UCSD-AML1 (cell line): ENCODE measurements around the gene IMMP2L.
"Not testable (repeated sequence)": the region's sequence is repeated elsewhere in the genome, so short reads cannot be mapped to it uniquely, and the experiment has no call there.

Source experiments
- DNase-seq: peaks from one replicate; lab custom pipeline; 2025; ENCODE audit not compliant: unreplicated experiment; lab: John Stamatoyannopoulos, UW

IMMP2L gene

DNA sequence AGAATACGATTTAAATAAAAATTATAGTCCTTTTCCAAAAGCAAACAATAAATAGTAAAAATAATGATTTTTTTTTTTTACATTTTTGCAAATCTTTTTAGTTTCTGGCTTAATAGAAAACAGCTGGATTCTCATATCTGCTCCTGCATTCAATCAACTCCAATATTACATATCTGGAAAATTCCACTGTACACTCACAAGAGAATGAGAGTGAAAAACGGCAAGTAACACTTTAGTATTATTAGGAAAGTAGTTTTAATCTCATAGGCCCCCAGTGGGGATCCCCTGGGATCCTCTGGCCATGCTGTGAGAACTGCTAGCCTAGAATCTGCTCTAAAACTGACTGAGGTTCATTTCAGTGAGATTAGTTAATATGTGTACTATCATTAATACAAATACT is 599.9 kb downstream of the IMMP2L start:
- DNase-seq, result no peak

DNA sequence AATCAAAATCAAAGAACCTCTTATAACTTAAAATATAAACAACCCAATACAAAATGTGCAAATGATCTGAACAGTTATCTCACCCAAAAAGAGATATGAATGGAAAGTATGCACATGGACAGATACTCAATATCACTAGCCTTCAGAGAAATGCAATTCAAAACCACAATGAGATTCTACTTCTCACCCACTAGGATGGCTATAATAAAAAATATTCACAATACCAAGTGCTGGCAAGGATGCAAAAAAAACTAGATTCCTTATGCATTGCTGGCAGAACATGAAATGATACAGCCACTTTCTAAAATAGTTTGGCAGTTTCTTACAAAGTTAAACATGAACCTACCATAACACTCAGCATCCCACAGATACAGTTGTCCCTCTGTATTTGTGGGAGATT is 601.5 kb downstream of the IMMP2L start:
- no peak for DNase-seq

DNA sequence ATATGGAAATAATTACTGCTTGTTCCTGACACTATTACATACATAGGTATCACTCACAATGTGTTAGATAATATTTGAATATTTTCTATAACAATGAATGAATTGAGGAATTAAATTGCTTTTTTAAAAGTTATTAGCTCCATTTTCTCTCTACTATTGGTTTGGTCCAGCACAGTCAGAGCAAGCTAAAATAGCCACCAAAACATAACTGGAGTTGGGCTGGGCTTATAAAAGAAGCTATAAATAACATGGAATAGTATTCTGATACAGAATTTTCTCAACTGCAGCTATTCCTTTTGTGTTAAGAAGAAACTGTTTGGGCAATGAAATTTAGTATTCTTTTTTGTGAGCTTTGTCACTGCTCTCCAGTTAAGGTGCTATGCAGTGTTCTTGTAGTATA is 614.0 kb downstream of the IMMP2L start:
- DNase-seq, result no peak

DNA sequence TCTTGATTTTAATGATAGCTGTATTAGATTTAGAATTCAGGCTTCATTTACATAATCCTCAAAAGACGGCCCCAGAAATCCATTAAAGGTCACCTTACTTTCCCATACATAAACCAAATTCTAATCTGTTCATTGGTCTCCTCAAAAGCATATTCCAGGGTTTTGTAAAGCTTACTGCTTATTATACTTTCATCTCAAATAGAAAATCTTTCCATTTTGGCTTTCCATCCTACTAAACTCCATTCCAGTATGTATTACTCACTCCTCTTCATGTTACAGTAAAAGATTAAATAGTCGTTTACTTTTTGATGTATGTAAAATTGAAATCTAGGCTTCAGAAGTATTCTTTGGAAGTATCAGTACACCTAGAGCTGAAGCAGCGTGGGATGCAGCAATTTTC is 614.9 kb downstream of the IMMP2L start:
- DNase-seq, result no peak

DNA sequence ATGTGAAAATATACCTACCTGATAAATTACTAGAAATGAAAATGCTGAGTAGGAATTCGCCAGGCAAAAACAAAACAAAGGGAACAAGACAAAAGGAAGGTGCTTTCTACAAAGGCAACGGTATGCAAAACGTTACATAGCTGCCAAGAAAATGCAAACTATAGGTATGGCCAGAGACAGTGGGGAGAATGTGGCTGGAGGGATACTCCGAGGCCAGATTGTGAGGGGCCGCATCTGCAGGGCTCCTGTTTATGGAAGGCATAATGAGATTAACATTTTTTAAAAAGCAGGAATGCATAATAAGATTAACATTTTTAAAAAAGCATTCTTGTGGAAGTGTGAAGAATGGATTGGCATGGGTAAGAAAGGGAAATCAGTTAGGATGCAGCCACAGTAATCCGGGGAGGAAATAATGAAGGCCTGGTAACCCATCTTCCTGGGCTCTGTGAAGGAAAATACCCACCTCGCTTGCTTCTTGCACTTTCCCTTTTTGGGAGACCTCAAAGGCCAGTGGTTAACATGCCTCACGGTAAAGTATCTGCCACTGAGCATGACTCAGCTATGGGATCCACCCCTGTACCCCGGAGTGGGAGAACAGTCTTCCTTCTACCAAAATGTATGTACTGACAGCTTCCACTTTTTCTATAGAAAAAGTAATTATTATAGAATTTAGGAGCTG is 617.2 kb downstream of the IMMP2L start:
- DNase-seq, result no peak

DNA sequence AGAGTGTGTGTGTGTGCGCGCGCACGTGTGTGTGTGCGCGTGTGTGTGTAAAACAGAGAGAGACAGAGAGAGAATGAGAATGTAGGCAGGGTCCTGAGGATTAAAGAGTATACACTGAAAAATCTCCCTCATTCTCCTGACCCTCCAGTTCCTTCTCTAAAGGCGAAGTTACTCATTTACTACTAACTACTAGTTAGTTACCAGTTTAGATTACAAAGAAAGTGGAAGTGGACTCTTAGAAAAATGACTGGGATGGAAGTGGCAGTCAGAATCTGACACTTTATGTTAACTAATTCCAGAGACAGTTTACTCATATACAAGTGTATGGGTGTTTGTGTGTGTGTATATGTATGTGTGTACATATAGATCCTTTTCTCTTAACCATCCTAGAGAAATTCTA is 617.8 kb downstream of the IMMP2L start:
- DNase-seq, result no peak

DNA sequence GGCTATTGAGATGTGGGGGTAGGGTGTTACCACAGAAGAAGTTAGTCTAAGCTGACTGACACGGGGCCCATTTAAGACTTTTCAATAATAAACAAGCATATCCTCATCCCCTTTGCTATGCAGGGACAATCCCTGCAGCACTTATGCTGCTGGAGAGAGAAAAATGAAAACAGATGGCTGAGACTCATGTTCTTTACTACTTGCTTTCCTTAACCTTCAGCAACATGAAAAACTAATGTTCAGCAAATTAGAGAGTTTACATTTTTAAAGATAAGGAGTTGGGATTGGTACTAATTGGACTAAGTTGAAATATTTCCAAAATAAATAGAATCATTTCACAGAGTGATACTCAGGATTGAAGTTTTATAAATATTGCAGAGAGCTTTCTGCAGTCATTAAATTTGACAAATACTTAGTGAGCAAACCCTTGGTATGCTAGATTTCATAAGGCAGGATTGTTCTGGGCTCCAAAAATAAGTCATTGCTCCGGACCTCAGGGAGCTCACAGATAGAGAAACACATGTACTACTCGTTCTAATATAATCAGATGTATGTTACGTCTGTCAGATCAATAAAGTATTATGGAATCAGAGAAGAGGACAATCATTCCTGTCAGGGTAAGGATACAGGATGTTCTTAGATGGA is 618.5 kb downstream of the IMMP2L start:
- DNase-seq, result no peak

DNA sequence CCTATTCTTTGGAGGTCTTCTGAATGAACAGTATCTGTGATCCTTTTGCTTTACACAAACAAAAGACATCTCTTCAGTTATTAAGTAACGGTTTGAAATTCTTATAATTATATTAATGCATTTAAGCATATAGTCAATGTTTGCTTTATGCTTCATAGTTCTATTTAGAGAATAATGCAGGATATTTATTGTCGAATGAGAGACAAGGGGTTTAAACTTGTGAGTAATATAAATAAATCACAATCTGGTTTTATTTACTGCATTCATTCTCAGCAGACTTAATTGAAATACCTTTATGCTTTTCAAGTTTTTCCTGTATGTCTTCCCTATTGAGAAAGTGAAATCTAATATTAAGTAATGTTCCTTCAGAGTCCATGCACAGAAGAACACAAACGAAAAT is 620.9 kb downstream of the IMMP2L start:
- DNase-seq, result no peak

DNA sequence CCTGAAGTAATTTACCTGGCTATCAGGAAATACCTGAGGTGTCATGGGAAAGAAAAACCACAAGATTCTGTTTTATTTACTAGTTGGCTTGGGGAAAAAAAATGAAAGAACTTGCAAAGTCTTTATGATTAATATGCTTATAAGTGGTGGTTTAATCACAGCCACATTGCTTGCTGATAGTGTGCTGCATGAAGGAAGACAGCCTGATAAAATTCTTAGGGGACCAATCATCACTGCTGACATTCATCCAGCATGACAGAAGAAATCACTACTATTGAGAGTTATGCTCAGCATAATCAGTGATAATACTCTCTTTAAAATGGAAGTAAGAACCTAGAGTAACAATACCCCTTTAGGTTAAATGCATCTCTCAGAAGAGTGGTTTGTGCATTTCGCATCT is 621.5 kb downstream of the IMMP2L start:
- no peak for DNase-seq

DNA sequence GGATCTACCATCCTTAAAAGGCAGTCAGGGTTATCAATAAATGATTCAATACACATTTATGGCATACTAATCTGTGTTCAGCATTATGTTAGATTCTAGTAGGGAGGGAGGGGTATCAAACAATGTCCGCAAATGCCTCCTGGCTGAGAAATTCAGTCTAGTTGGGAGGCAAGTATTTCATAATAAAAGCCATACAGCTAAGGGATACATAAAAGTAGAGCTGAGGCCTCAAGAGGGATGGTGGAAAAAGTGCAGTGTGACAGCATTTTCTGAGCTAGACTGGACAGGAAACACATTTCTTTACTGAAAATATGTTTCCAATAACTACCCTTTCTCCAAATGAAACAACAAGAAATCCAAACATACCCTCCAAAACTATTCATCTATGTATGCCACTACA is 624.1 kb downstream of the IMMP2L start:
- DNase-seq, result no peak

DNA sequence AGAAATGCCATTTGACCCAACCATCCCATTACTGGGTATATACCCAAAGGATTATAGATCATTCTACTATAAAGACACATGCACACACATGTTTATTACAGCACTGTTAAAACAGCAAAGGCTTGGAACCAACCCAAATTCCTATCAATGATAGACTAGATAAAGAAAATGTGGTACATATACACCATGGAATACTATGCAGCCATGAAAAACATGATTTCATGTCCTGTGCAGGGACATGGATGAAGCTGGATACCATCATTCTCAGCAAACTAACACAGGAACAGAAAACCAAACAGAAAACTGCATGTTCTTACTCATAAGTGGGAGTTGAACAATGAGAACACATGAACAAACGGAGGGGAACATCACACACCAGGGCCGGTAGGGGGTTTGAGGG is 625.6 kb downstream of the IMMP2L start:
- DNase-seq, result not testable (repeated sequence)

DNA sequence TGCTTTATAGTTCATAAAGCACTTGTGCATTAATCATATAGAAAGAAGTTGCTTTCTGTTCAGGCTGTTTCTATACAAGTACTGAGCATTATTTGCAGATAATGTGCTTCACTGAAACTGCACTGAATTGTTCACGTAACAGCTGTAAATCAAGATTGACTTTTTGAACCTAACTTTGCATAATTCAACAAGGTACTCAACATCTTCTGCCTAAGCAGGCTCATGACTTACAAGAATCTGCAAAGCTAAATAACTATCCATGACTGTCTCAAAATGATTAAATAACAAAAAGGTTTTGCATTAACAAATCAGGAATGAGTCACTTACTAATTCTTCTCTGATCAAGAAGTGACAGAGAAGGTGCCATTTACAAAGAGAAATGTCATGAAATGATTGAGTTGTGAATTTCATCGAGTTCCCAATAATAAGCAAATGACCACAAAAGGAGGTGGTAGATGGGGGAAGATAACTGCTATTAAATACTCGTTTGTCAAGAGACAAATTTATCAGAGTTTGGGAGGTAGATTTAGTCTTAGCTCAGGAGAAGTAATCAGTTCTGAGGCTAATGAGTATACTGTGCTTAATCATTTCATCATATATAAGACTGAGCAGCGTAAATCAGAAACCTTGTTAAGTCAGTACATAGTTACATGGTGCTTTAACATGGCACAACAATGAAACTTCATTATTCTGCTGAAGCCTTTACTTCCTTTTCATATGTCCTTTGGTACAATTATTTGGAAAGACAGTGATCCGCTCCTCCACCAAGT is 632.6 kb downstream of the IMMP2L start:
- no peak for DNase-seq

DNA sequence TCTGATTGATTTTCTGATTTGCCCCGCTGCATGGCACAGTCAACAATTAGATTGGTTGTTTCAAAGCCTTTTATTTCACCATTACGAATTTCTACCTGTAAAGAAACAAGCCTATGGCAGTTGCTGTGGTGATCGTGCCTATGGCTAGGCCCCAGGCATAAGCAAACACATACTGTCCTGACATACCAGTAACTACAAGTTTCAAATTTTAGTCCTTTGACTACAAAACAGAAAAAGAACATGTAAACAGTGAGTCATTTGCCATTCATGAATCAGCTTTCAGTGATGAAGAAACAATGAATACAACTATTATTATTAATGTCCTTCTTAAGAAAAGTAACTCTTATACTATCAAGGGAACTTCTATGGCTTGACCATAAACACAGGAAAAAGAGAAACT is 639.4 kb downstream of the IMMP2L start:
- no peak for DNase-seq

DNA sequence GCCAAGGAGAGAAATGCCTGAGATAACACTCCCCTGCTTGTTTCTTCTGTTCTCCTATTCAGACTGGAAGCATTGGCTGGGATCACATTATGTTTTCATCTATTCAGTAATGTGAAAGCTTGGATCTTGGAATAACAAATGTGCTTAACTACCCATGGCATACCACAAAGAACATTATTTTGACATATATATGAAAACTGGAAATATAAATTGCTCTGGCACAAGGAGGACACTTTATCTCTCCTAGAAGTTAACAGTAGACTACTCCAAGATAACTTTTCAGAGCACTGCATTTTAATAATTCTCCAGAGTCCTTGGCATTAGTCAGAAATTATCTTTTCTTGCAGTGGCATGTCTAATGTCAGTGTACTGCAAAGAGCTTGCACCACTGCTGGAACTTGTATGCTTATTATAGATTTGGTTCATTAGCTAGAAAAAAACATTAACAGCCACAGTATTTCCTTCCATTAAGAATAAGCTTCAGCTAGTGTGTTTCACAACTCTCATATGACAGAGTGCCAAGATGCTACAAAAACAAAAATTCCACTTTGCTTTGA is 640.6 kb downstream of the IMMP2L start:
- DNase-seq, result no peak

DNA sequence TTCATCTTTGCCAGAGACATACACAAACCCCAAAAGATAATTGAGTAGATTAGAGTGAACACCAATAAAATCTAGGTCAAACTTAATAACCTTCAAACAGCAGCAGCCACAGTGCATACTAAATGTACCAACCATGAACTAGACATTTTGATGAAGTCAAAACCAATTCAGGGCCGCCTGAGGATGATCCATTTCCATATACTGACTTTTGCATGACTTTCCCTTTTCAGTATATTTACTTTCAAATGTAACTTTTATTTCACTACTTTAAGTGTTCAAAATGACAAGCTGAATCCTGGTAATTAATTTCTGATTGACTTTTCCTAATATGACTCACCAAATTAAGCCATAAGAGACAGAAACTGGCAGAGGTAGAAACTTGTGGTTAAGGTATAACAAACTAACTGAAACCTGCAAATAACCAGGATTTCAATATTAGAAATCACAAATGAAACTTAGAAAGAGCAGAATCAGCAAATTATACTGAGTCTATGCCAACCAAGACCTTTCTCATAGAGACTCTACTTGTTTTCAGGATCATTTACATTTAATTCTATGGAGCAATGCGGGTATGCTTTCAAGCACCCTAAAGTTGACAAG is 643.2 kb downstream of the IMMP2L start:
- no peak for DNase-seq

DNA sequence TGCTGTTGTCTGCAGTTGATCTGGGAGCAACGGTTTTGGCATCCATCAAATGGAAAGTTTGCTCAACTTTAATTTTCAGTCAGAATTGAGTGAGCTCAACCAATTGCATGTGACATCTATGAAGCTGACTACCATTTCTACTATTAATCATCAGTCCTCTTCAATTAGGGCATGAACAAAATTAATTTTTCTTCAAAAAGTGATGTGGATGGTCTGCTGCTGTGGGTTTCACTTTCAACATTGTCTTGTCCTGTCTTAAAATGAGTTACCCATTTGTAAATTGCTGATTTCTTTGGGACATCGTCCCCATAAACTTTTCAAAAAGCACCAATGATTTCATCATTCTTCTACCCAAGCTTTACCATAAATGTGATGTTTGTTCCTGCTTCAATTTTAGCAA is 648.0 kb downstream of the IMMP2L start:
- DNase-seq, result no peak

DNA sequence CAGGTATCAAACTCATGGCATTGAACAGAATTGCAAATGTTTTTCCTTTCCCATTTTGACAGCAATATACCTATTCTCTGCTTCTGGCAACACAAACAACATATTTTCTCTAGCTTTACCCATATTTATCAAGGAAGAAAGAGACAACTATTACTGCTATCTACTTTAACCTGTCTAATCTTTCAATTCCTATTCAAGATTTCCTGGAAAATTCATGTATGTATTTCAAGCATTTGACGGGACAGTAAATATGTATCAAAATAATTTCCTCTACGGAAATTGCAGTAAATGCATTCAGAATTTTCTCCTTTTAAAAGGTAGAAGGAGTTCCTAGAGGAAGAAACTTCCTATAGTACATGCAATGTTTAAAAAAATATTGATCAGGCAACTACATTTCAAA is 650.7 kb downstream of the IMMP2L start:
- no peak for DNase-seq

DNA sequence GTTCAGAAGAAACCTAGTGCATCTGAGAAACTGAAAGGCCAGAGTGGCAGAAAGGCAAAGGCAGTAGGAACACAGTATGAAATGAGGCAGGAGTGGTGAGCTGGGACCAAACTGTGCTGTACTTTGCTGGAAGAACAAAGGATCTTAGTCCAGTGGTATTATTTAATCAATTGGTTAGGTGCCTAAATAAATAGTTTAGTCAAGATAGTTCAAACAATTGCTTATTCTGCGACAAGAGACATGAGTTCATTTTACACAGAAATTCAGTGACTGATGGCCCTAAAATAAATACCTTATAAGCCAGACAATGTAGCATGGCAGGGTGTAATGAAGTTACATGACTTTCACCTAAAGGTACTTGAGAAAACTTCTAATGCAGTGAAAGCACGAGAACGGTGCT is 653.2 kb downstream of the IMMP2L start:
- DNase-seq, result no peak

DNA sequence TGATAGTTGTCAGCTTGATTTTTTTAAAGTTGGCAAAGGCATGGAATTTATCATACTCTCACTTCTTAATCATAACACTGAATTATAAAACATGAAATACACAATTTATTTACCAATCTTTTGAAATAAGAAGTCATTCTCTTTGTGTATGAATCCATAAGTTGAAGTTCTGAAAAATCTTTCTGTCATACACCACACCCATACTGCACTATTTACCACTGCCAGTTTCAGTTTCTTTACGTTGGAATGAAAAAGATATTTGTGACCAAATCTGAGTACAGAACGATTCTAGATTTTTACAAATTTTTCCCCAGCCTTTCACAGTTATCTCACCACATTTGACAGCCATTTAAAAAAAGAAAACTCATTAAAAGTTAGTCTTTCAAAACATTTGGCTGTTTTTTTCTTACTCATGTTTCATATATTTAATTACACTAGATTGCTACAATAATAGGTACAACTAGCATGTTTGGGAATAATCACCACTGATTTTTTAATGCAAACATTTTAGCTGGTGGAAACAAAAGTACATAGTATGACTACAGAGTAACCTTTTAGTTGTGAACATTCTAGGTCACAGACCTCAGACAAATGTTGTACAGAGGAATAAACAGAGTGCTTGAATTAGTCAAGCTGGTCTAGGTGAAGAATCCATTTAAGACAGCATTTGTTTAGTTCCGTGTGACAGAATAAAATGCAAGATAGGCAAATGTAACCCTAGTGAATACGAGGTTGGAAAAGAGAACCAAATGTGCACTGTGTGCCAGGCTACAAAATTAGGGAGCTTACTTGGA is 656.3 kb downstream of the IMMP2L start:
- no peak for DNase-seq

DNA sequence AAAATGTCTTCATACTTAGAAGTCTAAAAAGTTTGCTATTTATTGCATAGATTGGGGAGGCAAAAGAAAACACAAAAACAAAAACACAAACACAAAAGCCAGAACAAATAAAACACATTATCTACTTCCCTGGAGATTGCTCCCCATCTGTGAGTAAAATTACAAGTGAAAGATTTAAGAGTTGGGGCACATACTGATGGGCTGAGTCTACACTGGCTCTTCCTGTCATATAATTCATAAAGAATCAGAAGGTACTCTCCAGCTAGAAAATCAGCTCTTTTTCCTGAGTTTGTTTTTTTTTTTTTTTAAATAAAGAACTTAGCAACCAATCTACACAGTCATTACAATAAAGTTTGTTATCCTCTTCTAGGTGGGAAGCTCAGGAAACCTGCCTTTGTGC is 663.8 kb downstream of the IMMP2L start:
- no peak for DNase-seq

DNA sequence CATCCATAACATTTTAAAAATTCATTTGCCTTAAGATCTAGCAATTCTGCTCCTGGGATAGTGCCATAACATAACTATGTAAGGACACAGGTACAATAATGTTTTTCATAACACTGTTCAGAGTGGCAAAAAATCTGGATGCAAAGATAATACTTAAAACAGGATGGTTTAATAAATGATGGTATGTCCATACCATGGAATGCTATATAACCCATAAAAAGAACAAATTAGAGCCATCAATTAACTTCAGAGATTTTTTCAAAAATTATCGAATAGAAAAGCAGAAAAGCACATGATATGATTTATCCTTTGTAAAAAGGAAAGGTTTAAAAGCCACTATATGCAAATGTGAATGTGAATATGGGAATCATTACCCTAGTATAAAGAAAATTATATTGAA is 664.8 kb downstream of the IMMP2L start:
- DNase-seq, result no peak
